OCI-M2 (cell line): ENCODE results near the gene CLEC20A.

Experiments used
- DNase-seq: peaks from one replicate; lab custom pipeline; 2025; ENCODE audit not compliant: unreplicated experiment; lab: John Stamatoyannopoulos, UW

Gene CLEC20A

GRCh38 chr1:178500936-178501554 lies 4.3 kb upstream of the CLEC20A start:
- DNase-seq: no peak

GRCh38 chr1:178500091-178500770 lies 3.5 kb upstream of the CLEC20A start:
- no peak for DNase-seq

- DNase-seq: no peak
These were observed 2.3 kb upstream of the CLEC20A start for GRCh38 chr1:178498896-178499675.

- DNase-seq: no peak
These were observed 1.2 kb upstream of the CLEC20A start for GRCh38 chr1:178497903-178498478.

- no peak for DNase-seq
These were observed 889 bp downstream of the CLEC20A start for GRCh38 chr1:178495741-178496409.

GRCh38 chr1:178495158-178495557 lies 1.6 kb downstream of the CLEC20A start:
- no peak for DNase-seq

- DNase-seq: no peak
These were observed 2.2 kb downstream of the CLEC20A start for GRCh38 chr1:178494569-178494971.

GRCh38 chr1:178493301-178493741 lies 3.4 kb downstream of the CLEC20A start:
- no peak for DNase-seq

- no peak for DNase-seq
These were observed 4.4 kb downstream of the CLEC20A start for GRCh38 chr1:178492341-178492740.

- no peak for DNase-seq
These were observed 5.0 kb downstream of the CLEC20A start for GRCh38 chr1:178491721-178492120.

GRCh38 chr1:178490967-178491366 lies 5.8 kb downstream of the CLEC20A start:
- no peak for DNase-seq

- no peak for DNase-seq
These were observed 6.6 kb downstream of the CLEC20A start for GRCh38 chr1:178490136-178490535.

- DNase-seq: no peak
These were observed 7.4 kb downstream of the CLEC20A start for GRCh38 chr1:178489399-178489798.

- no peak for DNase-seq
These were observed 8.4 kb downstream of the CLEC20A start for GRCh38 chr1:178488393-178488792.

GRCh38 chr1:178487070-178487615 lies 9.6 kb downstream of the CLEC20A start:
- no peak for DNase-seq

- DNase-seq: no peak
These were observed 10.4 kb downstream of the CLEC20A start for GRCh38 chr1:178486100-178487069.

GRCh38 chr1:178485541-178485981 lies 11.2 kb downstream of the CLEC20A start:
- DNase-seq: no peak

- DNase-seq: no peak
These were observed 12.0 kb downstream of the CLEC20A start for GRCh38 chr1:178484698-178485225.

GRCh38 chr1:178483251-178483957 lies 13.4 kb downstream of the CLEC20A start:
- no peak for DNase-seq
